GM10266 (cell line): Measurements from ENCODE around the gene GDNF.

Experiments
- DNase-seq: peaks from one replicate; pipeline ENCODE4 v3.0.0; 2012; ENCODE audit errors: extremely low spot score
- TF ChIP-seq, protein P1 (sequence below): IDR thresholded peaks from 2 replicates; pipeline ENCODE4 v1.5.1; 2012; ENCODE audit warnings: mild to moderate bottlenecking, low read depth; ENCODE audit not compliant: control insufficient read depth, insufficient read depth; ENCODE audit errors: missing control alignments

The GDNF gene

DNA sequence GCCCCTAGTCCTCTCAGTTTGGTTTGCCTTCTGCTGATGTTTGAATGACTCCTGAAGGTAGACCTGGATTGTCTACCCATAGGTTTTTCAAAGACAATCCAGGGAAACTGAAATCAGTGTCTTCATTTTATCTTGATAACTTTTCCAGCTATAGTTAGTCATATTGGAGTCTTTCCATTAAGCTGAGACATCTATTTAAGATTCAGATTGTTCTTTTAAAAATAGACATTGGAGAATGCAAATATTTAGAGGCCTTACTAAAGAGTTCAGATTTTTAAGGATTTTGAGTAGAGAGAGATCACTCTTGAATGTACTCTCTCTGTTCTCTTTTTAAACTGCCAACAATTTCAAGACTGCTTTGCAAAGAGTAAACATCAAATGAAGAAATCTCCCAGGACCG is 69.1 kb downstream of the GDNF start:
- TF ChIP-seq, protein P1, sequence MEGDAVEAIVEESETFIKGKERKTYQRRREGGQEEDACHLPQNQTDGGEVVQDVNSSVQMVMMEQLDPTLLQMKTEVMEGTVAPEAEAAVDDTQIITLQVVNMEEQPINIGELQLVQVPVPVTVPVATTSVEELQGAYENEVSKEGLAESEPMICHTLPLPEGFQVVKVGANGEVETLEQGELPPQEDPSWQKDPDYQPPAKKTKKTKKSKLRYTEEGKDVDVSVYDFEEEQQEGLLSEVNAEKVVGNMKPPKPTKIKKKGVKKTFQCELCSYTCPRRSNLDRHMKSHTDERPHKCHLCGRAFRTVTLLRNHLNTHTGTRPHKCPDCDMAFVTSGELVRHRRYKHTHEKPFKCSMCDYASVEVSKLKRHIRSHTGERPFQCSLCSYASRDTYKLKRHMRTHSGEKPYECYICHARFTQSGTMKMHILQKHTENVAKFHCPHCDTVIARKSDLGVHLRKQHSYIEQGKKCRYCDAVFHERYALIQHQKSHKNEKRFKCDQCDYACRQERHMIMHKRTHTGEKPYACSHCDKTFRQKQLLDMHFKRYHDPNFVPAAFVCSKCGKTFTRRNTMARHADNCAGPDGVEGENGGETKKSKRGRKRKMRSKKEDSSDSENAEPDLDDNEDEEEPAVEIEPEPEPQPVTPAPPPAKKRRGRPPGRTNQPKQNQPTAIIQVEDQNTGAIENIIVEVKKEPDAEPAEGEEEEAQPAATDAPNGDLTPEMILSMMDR: no peak
- no peak for DNase-seq

DNA sequence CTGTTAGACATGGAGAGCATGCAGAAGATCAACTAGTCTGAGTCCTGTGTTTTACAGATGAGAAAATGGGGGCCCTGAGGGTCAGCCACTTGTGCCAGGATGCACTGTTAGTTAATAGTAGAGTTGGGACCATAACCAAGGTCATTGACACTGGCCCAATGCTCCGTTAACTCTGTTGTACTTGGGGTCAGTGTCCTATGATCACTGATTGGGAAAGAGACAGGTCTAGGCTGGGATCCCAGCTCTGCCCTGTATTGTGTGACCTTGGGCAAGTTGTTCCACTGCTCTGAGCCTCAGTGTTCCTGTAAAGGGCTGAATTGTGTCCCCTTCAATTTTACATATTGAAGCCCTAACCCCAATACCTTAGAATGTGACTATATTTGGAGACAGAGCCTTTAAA is 70.0 kb downstream of the GDNF start:
- no peak for DNase-seq
- TF ChIP-seq, protein P1: no peak

DNA sequence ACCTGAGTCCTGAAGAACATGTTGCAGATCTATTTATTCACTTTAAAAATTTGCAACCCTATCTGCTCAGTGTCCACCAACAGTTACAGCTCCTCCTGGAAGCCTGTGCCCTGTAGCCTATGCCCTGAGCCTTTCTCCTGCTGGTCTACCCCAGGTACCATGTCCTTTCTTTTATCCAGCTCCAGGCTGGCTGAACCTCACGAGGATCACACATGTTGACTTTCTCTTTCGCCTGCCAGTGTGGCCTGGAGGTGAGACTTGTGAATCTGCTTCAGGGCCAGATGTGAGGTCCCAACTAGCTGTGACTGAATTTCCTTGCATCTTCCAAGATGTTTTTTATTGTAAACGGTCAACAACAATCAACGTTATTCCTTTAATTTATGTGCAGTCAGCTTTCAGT is 70.7 kb downstream of the GDNF start:
- DNase-seq: no peak
- TF ChIP-seq, protein P1: no peak

DNA sequence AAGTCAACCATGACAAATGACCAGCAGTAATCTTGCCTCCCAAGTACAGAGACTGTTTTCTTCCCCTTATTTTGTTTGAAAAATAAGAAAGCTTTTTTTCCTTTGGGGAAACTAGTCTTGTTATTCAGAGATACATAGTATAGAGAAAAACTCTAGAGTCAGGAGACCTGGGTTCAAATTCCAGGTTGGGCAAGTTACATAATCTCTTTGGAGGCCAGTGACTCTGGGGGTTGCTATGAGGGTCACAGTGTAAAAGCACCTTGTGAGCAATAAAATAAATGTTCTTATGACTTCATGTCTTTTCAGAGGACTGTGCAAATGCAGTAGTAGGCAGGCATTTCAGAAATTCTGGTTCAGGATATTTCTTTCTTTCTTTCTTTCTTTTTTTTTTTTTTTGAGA is 71.5 kb downstream of the GDNF start:
- TF ChIP-seq, protein P1: no peak
- no peak for DNase-seq

DNA sequence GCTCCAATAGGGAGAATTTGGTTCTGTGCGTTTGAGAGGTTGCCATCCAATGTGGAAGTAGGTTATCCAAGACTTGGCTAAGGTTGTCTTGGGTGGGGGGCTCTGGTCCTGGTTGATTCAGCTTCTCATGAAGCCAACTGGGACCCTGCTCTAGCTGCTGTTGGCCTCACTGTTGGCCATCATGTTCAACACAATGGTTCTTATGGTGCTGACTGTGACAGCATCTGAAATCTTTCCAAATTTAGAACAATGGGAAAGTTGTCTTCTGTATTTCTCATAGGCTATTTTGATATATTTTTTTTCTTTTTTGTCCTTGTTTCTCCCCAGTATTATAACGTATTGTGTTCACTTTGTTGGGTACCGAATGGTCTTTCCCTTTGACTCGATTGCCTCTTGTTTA is 71.9 kb downstream of the GDNF start:
- TF ChIP-seq, protein P1: no peak
- DNase-seq: no peak

- TF ChIP-seq, protein P1: no peak
- DNase-seq: no peak
These were observed 72.6 kb downstream of the GDNF start for GRCh38 chr5:37767251-37767650.
